B cell (primary cell): ENCODE measurements around the gene AEBP2. TPM values are rescaled to one million over a fixed set of nuclear protein-coding genes. Genes with fewer than 3 reads are reported as not detected.
"Not testable (repeated sequence)": the region's sequence is repeated elsewhere in the genome, so short reads cannot be mapped to it uniquely, and the experiment has no call there.

ENCODE experiments used
- ATAC-seq: fragments of 200-7000 bp; cut with Tn5 transposase; one replicate; pipeline ENCODE4 v1.10.0; 2021; ENCODE audit warnings: low read depth, mild to moderate bottlenecking, moderate number of reproducible peaks, moderate library complexity
- CTCF ChIA-PET: fragments of 350-600 bp; sonication (Branson Sonifier 250); formaldehyde crosslinking; loops from one replicate; lab custom pipeline; 2021; ENCODE audit warnings: antibody characterized with exemption, inconsistent platforms; lab: Charles Lee
- POLR2A ChIA-PET: fragments of 350-600 bp; sonication (Branson Sonifier 250); formaldehyde crosslinking; loops from one replicate; lab custom pipeline; 2021; ENCODE audit warnings: antibody characterized with exemption; lab: Charles Lee
- DNase-seq: peaks from one replicate; pipeline ENCODE4 v3.0.0; 2013
- H2AFZ ChIP-seq: 2 replicates; pipeline ENCODE4 v1.6.1; 2012; ENCODE audit warnings: mild to moderate bottlenecking, low read depth, low read length; ENCODE audit not compliant: insufficient read depth, poor library complexity, severe bottlenecking
- H3K27ac ChIP-seq, 2 donors: 1 replicate in 1 of 2; 2 replicates in 1 of 2; pipeline ENCODE4 v1.5.1; 2012 to 2013; ENCODE audit warnings: low read length in 2 of 2, mild to moderate bottlenecking in 2 of 2, moderate library complexity in 1 of 2
- H3K27me3 ChIP-seq, 4 experiments: fragments of 200-600 bp in 1 of 4; sonication (generic) in 1 of 4; replicated peaks in 1 of 4; 1 replicate in 2 of 4; 2 replicates in 2 of 4; pipeline versions ENCODE4 v1.6.1 to v1.7.0; 2013 to 2016; ENCODE audit warnings: low read length in 3 of 4, mild to moderate bottlenecking in 2 of 4, mixed read lengths in 1 of 4, moderate library complexity in 1 of 4; ENCODE audit not compliant: insufficient read depth in 4 of 4, control insufficient read depth in 3 of 4; ENCODE audit errors: control extremely low read depth in 1 of 4
- H3K36me3 ChIP-seq, 2 experiments: replicated peaks in 1 of 2; 1 replicate in 1 of 2; 2 replicates in 1 of 2; pipeline versions ENCODE4 v1.6.1 to v1.7.1; 2013; ENCODE audit warnings: low read length in 1 of 2; ENCODE audit not compliant: insufficient read depth in 2 of 2, control insufficient read depth in 1 of 2; ENCODE audit errors: control extremely low read depth in 1 of 2, extremely low read depth in 1 of 2
- H3K4me1 ChIP-seq, 2 donors: fragments of 200-600 bp in 1 of 2; sonication (generic) in 1 of 2; 1 replicate in 1 of 2; 2 replicates in 1 of 2; pipeline versions ENCODE4 v1.5.1 to v1.6.1; 2013 to 2017; ENCODE audit warnings: low read length in 2 of 2; ENCODE audit not compliant: control insufficient read depth in 2 of 2, insufficient read depth in 2 of 2
- H3K4me2 ChIP-seq: replicated peaks from 2 replicates; pipeline ENCODE3; 2012; ENCODE audit warnings: mild to moderate bottlenecking, low read depth, low read length; ENCODE audit not compliant: poor library complexity, severe bottlenecking
- H3K4me3 ChIP-seq, 5 experiments: fragments of 200-600 bp in 1 of 5; sonication (generic) in 1 of 5; 1 replicate in 3 of 5; 2 replicates in 2 of 5; pipeline versions ENCODE4 v1.5.1 to v1.7.0; 2011 to 2016; ENCODE audit warnings: low read length in 4 of 5, mild to moderate bottlenecking in 4 of 5, low read depth in 2 of 5, control low read depth in 1 of 5, moderate library complexity in 1 of 5; ENCODE audit not compliant: insufficient read depth in 1 of 5; ENCODE audit errors: control extremely low read depth in 1 of 5, extremely low read depth in 1 of 5
- H3K79me2 ChIP-seq: fragments of 200-600 bp; sonication (generic); one replicate; pipeline ENCODE4 v1.6.0; 2016; ENCODE audit warnings: low read length; ENCODE audit not compliant: control insufficient read depth, insufficient read depth
- H3K9ac ChIP-seq: fragments of 200-600 bp; sonication (generic); 2 replicates; pipeline ENCODE4 v1.6.1; 2017; ENCODE audit warnings: mild to moderate bottlenecking, low read length, moderate library complexity
- H3K9me3 ChIP-seq, 3 donors: one replicate each; pipeline versions ENCODE4 v1.6.1 to v1.7.1; 2013; ENCODE audit warnings: low read length in 2 of 3; ENCODE audit not compliant: control insufficient read depth in 2 of 3, insufficient read depth in 1 of 3; ENCODE audit errors: control extremely low read depth in 1 of 3
- H4K20me1 ChIP-seq: 2 replicates; pipeline ENCODE4 v1.6.0; 2012; ENCODE audit warnings: mild to moderate bottlenecking, low read length; ENCODE audit not compliant: insufficient read depth, control insufficient read depth, poor library complexity, severe bottlenecking
- H3K27ac Mint-ChIP-seq: one replicate; pipeline ENCODE4 v1.8.0; 2021; ENCODE audit warnings: mixed read lengths
- H3K27me3 Mint-ChIP-seq: one replicate; pipeline ENCODE4 v1.8.0; 2021; ENCODE audit warnings: mixed read lengths
- H3K4me1 Mint-ChIP-seq: one replicate; pipeline ENCODE4 v1.8.0; 2021; ENCODE audit warnings: mixed read lengths
- H3K4me3 Mint-ChIP-seq: one replicate; pipeline ENCODE4 v1.8.0; 2021; ENCODE audit warnings: mixed read lengths
- H3K9me3 Mint-ChIP-seq: one replicate; pipeline ENCODE4 v1.8.0; 2022; ENCODE audit warnings: mixed read lengths; ENCODE audit not compliant: insufficient read depth
- CTCF ChIP-seq: fragments of 200-600 bp; IDR thresholded peaks from one replicate; pipeline ENCODE4 v1.8.0; 2022; ENCODE audit warnings: antibody characterized with exemption, mild to moderate bottlenecking
- EZH2 ChIP-seq: IDR thresholded peaks from 2 replicates; pipeline ENCODE4 v1.6.1; 2012; ENCODE audit warnings: borderline replicate concordance, low read depth, mild to moderate bottlenecking, moderate library complexity, low read length; ENCODE audit not compliant: insufficient read depth, poor library complexity, severe bottlenecking
- WGBS: methylation state at CpG from one replicate; pipeline ENCODE4 v1.1.5; 2013; ENCODE audit warnings: missing lambda C conversion rate; ENCODE audit not compliant: insufficient coverage; 5-methylcytosine and 5-hydroxymethylcytosine counted together
- intact Hi-C: fragments of 100-400 bp; cut with micrococcal nuclease; formaldehyde crosslinking; loops from one replicate; pipeline ENCODE4 v1.10.0; 2022
- polyA plus RNA-seq: library from polyadenylated mRNA; depleted of rRNA; stranded (reverse); fragments of >200 nt; gene quantifications from 2 replicates; pipeline ENCODE4 v1.2.3, GENCODE V29; 2012
- total RNA-seq, 2 donors: library from RNA; stranded (reverse); fragments of 120-200 nt in 1 of 2; gene quantifications; 1 replicate in 1 of 2; 2 replicates in 1 of 2; pipeline versions ENCODE4 v1.2.3 to v1.2.4, GENCODE V29; 2013 to 2022

Gene AEBP2
- total and polyA plus RNA-seq, 2 donors (not counting 1 experiment from before 2014, with no cell fraction given) = 12.1 to 67.8 TPM

GRCh38 chr12:19428246-19428645 is 11.0 kb upstream of the AEBP2 start:
- no CpG with 5 or more reads among the region's 5 CpGs for WGBS
- Histone ChIP-seq H3K9me3 (peaks cover 0 to 6% (median 0%) of the 10 kb centered on the region in 3 donors), H3K4me3 (no peak overlapping the region), H3K27ac (no peak overlapping the region), H2AFZ (no peak overlapping the region), H3K79me2 (no peaks in the 10 kb centered on the region), H3K27me3 (no peaks in the 10 kb centered on the region), H3K4me1 (no peaks in the 10 kb centered on the region), H3K36me3 (no peaks in the 10 kb centered on the region), H3K4me2 (no peak overlapping the region), H4K20me1 (no peaks in the 10 kb centered on the region), H3K9ac (no peak overlapping the region)
- TF ChIP-seq CTCF (no peak), EZH2 (no peak)
- Mint-ChIP-seq H3K4me3 (no peak overlapping the region), H3K27ac (no peak overlapping the region), H3K9me3 (peaks cover 2% of the 10 kb centered on the region), H3K4me1 (no peaks in the 10 kb centered on the region), H3K27me3 (no peaks in the 10 kb centered on the region)
- no peak for ATAC-seq
- POLR2A ChIA-PET = no interaction called here
- no peak for DNase-seq
- CTCF ChIA-PET = no interaction called here
- intact Hi-C loops = no loop called here

GRCh38 chr12:19429491-19429890 is 9.8 kb upstream of the AEBP2 start:
- H4K20me1 ChIP-seq, POLR2A ChIA-PET, H3K9me3 ChIP-seq, H3K4me1 Mint-ChIP-seq, H3K9me3 Mint-ChIP-seq, H3K79me2 ChIP-seq, H3K27me3 Mint-ChIP-seq, H3K27me3 ChIP-seq, H3K27ac ChIP-seq, CTCF ChIA-PET, H3K4me2 ChIP-seq, intact Hi-C loops, H3K27ac Mint-ChIP-seq, DNase-seq, H3K9ac ChIP-seq, H3K4me1 ChIP-seq, ATAC-seq, H3K36me3 ChIP-seq, H2AFZ ChIP-seq, H3K4me3 ChIP-seq, H3K4me3 Mint-ChIP-seq: not testable (repeated sequence)
- no CpG with 5 or more reads among the region's 2 CpGs for WGBS
